ENCODE results near the gene SLC17A5.

The SLC17A5 gene

DNA sequence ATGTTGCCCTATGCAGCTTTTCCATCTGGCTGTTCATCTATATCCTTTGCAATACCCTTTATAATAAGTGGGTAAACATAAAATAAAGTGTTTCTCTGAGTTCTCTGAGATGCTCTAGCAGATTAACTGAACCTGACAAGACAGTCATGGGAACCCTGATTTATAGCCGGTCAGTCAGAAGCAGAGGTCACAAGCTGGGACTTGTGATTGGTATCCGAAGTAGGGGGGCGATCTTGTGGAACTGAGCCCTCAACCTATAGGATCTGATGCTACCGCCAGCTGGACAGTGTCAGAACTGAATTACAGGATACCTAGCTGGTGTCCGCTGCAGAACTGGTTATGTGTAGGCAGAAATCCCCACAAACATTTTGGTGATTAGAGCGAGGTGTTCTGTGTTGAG lies 39.0 kb downstream of the SLC17A5 start:
- no peaks in the 10 kb centered on the region for H3K4me1 ChIP-seq (ENCODE audit: insufficient read depth, low read length, severe bottlenecking)
- no peaks in the 10 kb centered on the region for H3K79me2 ChIP-seq (ENCODE audit: insufficient read depth, low read length)
- no peaks in the 10 kb centered on the region for H3K9me3 ChIP-seq (ENCODE audit: low read length)
- H4K20me1 ChIP-seq (ENCODE audit: insufficient read depth, low read length): no peaks in the 10 kb centered on the region
- TF ChIP-seq, protein P1, sequence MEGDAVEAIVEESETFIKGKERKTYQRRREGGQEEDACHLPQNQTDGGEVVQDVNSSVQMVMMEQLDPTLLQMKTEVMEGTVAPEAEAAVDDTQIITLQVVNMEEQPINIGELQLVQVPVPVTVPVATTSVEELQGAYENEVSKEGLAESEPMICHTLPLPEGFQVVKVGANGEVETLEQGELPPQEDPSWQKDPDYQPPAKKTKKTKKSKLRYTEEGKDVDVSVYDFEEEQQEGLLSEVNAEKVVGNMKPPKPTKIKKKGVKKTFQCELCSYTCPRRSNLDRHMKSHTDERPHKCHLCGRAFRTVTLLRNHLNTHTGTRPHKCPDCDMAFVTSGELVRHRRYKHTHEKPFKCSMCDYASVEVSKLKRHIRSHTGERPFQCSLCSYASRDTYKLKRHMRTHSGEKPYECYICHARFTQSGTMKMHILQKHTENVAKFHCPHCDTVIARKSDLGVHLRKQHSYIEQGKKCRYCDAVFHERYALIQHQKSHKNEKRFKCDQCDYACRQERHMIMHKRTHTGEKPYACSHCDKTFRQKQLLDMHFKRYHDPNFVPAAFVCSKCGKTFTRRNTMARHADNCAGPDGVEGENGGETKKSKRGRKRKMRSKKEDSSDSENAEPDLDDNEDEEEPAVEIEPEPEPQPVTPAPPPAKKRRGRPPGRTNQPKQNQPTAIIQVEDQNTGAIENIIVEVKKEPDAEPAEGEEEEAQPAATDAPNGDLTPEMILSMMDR (IDR thresholded peaks at IDR 0.05; ENCODE audit: low read length): no peak
- TF ChIP-seq EZH2 (IDR thresholded peaks at IDR 0.05; ENCODE audit: borderline replicate concordance, low read length): no peak
- no peaks in the 10 kb centered on the region for H3K27me3 ChIP-seq (ENCODE audit: insufficient read depth, low read length)
- H3K36me3 ChIP-seq (ENCODE audit: insufficient read depth, low read length): peaks cover 5% of the 10 kb centered on the region; the same call in 1 of the 2 replicates
- no peak overlapping the region for H3K4me3 ChIP-seq (ENCODE audit: low read depth, low read length, poor library complexity, severe bottlenecking)
- no peak overlapping the region for H3K9ac ChIP-seq (ENCODE audit: low read length)
- H3K4me2 ChIP-seq (ENCODE audit: low read length): no peak overlapping the region
- H2AFZ ChIP-seq (ENCODE audit: low read length): no peak overlapping the region
- no peak overlapping the region for H3K27ac ChIP-seq (ENCODE audit: low read depth, low read length, poor library complexity, severe bottlenecking)
- H3F3A ChIP-seq (ENCODE audit: insufficient read depth, low read length): no peaks in the 10 kb centered on the region
- no peaks in the 10 kb centered on the region for H3K9me2 ChIP-seq (ENCODE audit: low read depth, low read length)

DNA sequence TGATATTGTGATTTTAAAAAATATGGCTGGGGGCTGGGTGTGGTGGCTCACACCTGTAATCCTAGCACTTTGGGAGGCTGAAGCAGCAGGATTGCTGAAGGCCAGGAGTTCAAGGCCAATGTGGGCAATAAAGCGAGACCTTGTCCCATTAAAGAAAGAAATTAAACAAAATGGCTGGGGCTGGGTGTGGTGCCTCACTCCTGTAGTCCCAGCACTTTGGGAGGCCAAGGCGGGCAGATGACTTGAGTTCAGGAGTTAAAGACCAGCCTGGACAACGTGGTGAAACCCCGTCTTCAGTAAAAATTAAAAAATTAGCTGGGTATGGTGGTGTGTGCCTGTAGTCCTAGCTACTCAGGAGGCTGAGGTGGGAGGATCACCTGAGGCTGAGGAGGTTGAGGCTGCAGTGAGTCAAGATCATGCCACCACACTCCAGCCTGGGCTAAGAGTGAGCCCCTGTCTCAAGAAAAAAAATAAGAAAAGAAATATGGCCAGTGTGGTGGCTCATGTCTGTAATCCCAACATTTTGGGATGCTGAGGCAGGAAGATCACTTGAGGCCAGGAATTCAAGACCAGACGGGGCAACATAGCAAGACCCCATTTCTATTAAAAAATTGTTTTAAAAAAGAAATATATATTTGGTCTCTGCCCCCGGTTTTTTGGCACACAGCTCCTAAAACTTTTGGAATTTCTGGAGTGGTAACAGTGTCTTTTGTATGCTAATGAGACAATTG lies 39.8 kb downstream of the SLC17A5 start:
- Histone ChIP-seq H4K20me1 (ENCODE audit: insufficient read depth, low read length) (no peaks in the 10 kb centered on the region), H3K27ac (ENCODE audit: low read depth, low read length, poor library complexity, severe bottlenecking) (no peak overlapping the region), H3K9me3 (ENCODE audit: low read length) (no peaks in the 10 kb centered on the region), H3K4me3 (ENCODE audit: low read depth, low read length, poor library complexity, severe bottlenecking) (no peak overlapping the region), H3K4me2 (ENCODE audit: low read length) (no peak overlapping the region), H3K9ac (ENCODE audit: low read length) (no peak overlapping the region), H3K27me3 (ENCODE audit: insufficient read depth, low read length) (no peaks in the 10 kb centered on the region), H3K4me1 (ENCODE audit: insufficient read depth, low read length, severe bottlenecking) (no peaks in the 10 kb centered on the region), H3K9me2 (ENCODE audit: low read depth, low read length) (no peaks in the 10 kb centered on the region), H3K36me3 (ENCODE audit: insufficient read depth, low read length) (peaks cover 11% of the 10 kb centered on the region; the same call in 1 of the 2 replicates), H3K79me2 (ENCODE audit: insufficient read depth, low read length) (no peaks in the 10 kb centered on the region), H2AFZ (ENCODE audit: low read length) (no peak overlapping the region), H3F3A (ENCODE audit: insufficient read depth, low read length) (no peaks in the 10 kb centered on the region)
- TF ChIP-seq, protein P1 (IDR thresholded peaks at IDR 0.05; ENCODE audit: low read length): no peak
- TF ChIP-seq EZH2 (IDR thresholded peaks at IDR 0.05; ENCODE audit: borderline replicate concordance, low read length): no peak

DNA sequence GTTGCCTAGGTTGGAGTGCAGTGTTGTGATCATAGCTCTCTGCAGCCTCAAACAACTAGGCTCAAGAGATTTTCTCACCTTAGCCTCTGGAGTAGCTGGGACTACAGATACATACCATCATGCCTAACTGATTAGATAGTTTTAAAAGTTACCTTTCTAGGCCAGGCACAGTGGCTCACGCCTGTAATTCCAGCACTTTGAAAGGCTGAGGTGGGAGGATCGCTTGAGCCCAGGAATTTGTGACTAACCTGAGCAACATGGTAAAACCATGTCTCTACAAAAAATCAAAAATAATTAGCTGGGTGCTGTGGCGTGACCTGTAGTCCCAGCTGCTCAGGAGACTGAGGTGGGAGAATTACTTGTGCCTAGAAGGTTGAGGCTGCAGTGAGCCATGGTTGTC lies 41.2 kb downstream of the SLC17A5 start:
- no peak overlapping the region for H3K27ac ChIP-seq (ENCODE audit: low read depth, low read length, poor library complexity, severe bottlenecking)
- no peaks in the 10 kb centered on the region for H3F3A ChIP-seq (ENCODE audit: insufficient read depth, low read length)
- H3K4me2 ChIP-seq (ENCODE audit: low read length): no peak overlapping the region
- H2AFZ ChIP-seq (ENCODE audit: low read length): no peak overlapping the region
- no peaks in the 10 kb centered on the region for H3K9me3 ChIP-seq (ENCODE audit: low read length)
- H3K36me3 ChIP-seq (ENCODE audit: insufficient read depth, low read length): peaks cover 11% of the 10 kb centered on the region; the same call in 1 of the 2 replicates
- H3K4me1 ChIP-seq (ENCODE audit: insufficient read depth, low read length, severe bottlenecking): no peaks in the 10 kb centered on the region
- no peaks in the 10 kb centered on the region for H3K27me3 ChIP-seq (ENCODE audit: insufficient read depth, low read length)
- no peaks in the 10 kb centered on the region for H3K9me2 ChIP-seq (ENCODE audit: low read depth, low read length)
- TF ChIP-seq, protein P1 (IDR thresholded peaks at IDR 0.05; ENCODE audit: low read length): no peak
- no peak for TF ChIP-seq EZH2 (IDR thresholded peaks at IDR 0.05; ENCODE audit: borderline replicate concordance, low read length)
- no peaks in the 10 kb centered on the region for H3K79me2 ChIP-seq (ENCODE audit: insufficient read depth, low read length)
- no peak overlapping the region for H3K4me3 ChIP-seq (ENCODE audit: low read depth, low read length, poor library complexity, severe bottlenecking)
- H4K20me1 ChIP-seq (ENCODE audit: insufficient read depth, low read length): no peaks in the 10 kb centered on the region
- no peak overlapping the region for H3K9ac ChIP-seq (ENCODE audit: low read length)

Measured in OCI-LY1 (cell line).